HG03571 (cell line): Measurements from ENCODE around the gene KCNK3.
"Not testable (repeated sequence)": the region's sequence is repeated elsewhere in the genome, so short reads cannot be mapped to it uniquely, and the experiment has no call there.

Source experiments
- ATAC-seq: cut with Tn5 transposase; IDR thresholded peaks from one replicate; pipeline ENCODE4 v1.9.1; 2021; ENCODE audit not compliant: unreplicated experiment

The KCNK3 gene

GRCh38 chr2:26665296-26665695 lies 27.2 kb upstream of the KCNK3 start:
- not testable (repeated sequence) for ATAC-seq

- ATAC-seq: no peak
These were observed 25.9 kb upstream of the KCNK3 start for GRCh38 chr2:26666671-26667070.

GRCh38 chr2:26668041-26668440 lies 24.5 kb upstream of the KCNK3 start:
- no peak for ATAC-seq

- ATAC-seq: no peak
These were observed 23.4 kb upstream of the KCNK3 start for GRCh38 chr2:26668856-26669750.

- no peak for ATAC-seq
These were observed 22.4 kb upstream of the KCNK3 start for GRCh38 chr2:26670171-26670570.

- ATAC-seq: no peak
These were observed 21.5 kb upstream of the KCNK3 start for GRCh38 chr2:26670931-26671460.

- ATAC-seq: no peak
These were observed 20.8 kb upstream of the KCNK3 start for GRCh38 chr2:26671691-26672090.

- ATAC-seq: no peak
These were observed 20.3 kb upstream of the KCNK3 start for GRCh38 chr2:26672112-26672817.

GRCh38 chr2:26672818-26673393 lies 19.6 kb upstream of the KCNK3 start:
- no peak for ATAC-seq

GRCh38 chr2:26674002-26674751 lies 18.3 kb upstream of the KCNK3 start:
- ATAC-seq: no peak

- no peak for ATAC-seq
These were observed 17.8 kb upstream of the KCNK3 start for GRCh38 chr2:26674771-26675170.

GRCh38 chr2:26675651-26676255 lies 16.8 kb upstream of the KCNK3 start:
- ATAC-seq: no peak

GRCh38 chr2:26678035-26678434 lies 14.5 kb upstream of the KCNK3 start:
- no peak for ATAC-seq

- ATAC-seq: no peak
These were observed 12.7 kb upstream of the KCNK3 start for GRCh38 chr2:26679867-26680266.

GRCh38 chr2:26681656-26682055 lies 10.9 kb upstream of the KCNK3 start:
- ATAC-seq: no peak

- ATAC-seq: no peak
These were observed 10.4 kb upstream of the KCNK3 start for GRCh38 chr2:26682155-26682554.

- ATAC-seq: no peak
These were observed 8.9 kb upstream of the KCNK3 start for GRCh38 chr2:26683583-26683982.

- ATAC-seq: no peak
These were observed 7.2 kb upstream of the KCNK3 start for GRCh38 chr2:26685341-26685740.

GRCh38 chr2:26685989-26686839 lies 6.3 kb upstream of the KCNK3 start:
- no peak for ATAC-seq

- ATAC-seq: no peak
These were observed 5.2 kb upstream of the KCNK3 start for GRCh38 chr2:26687328-26687727.
